SK-N-SH (cell line): Measurements from ENCODE around the gene C19orf12.

Experiments used
- ELF1 ChIP-seq: IDR thresholded peaks from 2 replicates; pipeline ENCODE4 v1.4.0; 2012
- NRF1 ChIP-seq: IDR thresholded peaks from 2 replicates; pipeline ENCODE4 v1.6.1; 2012; ENCODE audit warnings: low read depth, mild to moderate bottlenecking, low read length

DNA sequence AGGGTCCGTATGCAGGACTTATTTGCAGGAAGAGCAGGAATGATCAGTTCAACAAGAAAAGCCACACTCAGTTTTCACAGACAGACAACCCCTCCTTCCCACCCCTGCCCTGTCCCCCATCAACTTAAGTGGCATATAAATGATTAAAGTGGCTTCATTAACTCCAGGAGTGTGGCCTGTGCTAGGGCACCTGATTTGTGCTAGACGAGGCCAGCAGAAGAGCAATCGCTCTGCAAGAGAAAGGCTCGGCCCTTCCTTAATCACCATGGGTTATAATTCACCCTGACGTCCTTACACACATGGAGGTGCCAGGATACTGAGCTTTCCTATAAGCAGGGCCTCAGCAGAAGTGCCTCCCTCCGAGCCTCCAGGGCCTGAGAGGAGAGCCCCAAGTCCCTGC is 14.6 kb downstream of the C19orf12 start:
- no peak for TF ChIP-seq NRF1
- TF ChIP-seq ELF1, result no peak
